Osteocyte (in vitro differentiated cells): ENCODE results near the gene CYBC1. TPM values are rescaled to one million over a fixed set of nuclear protein-coding genes. Genes with fewer than 3 reads are reported as not detected.

ENCODE experiments used
- DNase-seq: peaks from one replicate; pipeline ENCODE4 v3.0.0; 2021; ENCODE audit warnings: mixed read lengths; ENCODE audit not compliant: unreplicated experiment; ENCODE audit errors: extremely low spot score
- H3K27ac Mint-ChIP-seq: one replicate; pipeline ENCODE4 v1.8.0; 2021; ENCODE audit warnings: mild to moderate bottlenecking, mixed read lengths; ENCODE audit not compliant: unreplicated experiment
- H3K27me3 Mint-ChIP-seq: one replicate; pipeline ENCODE4 v1.8.0; 2021; ENCODE audit warnings: mixed read lengths; ENCODE audit not compliant: unreplicated experiment
- H3K36me3 Mint-ChIP-seq: one replicate; pipeline ENCODE4 v1.8.0; 2021; ENCODE audit warnings: mixed read lengths; ENCODE audit not compliant: unreplicated experiment
- H3K4me1 Mint-ChIP-seq: one replicate; pipeline ENCODE4 v1.8.0; 2021; ENCODE audit warnings: mixed read lengths; ENCODE audit not compliant: unreplicated experiment
- H3K4me3 Mint-ChIP-seq: one replicate; pipeline ENCODE4 v1.8.0; 2021; ENCODE audit warnings: mild to moderate bottlenecking, moderate library complexity, mixed read lengths; ENCODE audit not compliant: unreplicated experiment
- H3K9me3 Mint-ChIP-seq: one replicate; pipeline ENCODE4 v1.8.0; 2021; ENCODE audit warnings: mixed read lengths; ENCODE audit not compliant: unreplicated experiment
- total RNA-seq: library from RNA; stranded (reverse); gene quantifications from 2 replicates; pipeline ENCODE4 v1.2.1, GENCODE V29; 2021
- TF ChIP-seq, protein P1 (sequence below): fragments of 200-600 bp; sonication (generic); IDR thresholded peaks from 2 replicates; pipeline ENCODE4 v1.5.0; 2021; ENCODE audit warnings: antibody characterized with exemption, mild to moderate bottlenecking, moderate library complexity

The CYBC1 gene
- total RNA-seq, 1 donor from 2014 or later = 78.7 TPM

DNA sequence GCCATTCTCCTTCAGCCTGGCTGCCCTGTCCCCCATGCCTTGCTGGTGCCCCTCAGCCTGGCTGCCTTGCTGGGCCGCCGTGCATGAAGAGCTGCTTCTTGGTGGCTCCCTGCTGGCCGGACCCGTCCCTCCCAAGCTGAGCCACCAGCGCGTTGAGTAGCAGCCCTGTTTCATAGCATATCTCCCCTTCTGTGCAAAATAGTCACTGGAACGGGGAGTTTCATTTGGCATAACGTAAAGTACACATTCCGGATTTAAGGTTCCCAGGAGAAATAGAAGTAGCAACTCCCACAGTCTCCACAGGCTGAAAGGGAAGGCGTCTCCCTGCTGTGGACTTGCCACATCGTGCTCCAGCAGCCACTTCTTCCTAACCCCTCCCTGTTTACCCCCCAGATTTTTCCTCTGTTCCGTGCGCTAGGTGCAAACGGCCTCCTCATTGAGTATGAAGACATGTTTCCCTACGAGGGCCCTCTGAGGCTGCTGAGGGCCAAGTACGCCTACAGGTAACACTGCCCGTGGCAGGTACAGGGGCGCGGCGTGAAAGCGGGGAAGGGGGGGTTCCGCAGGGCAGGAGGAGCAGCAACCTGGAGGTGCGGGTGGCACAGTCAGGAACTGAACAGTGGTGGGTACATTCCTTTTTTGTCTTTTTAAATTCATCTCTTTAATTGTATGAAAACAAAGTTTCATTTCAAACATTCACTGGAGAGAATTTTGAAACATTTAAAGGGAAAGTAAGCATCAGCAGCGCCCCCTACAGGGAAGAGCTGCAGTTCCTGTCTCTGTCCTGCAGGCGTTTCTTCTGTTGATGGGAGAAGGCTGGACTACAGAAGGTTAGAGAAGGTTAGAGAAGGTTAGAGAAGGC is 26.3 kb downstream of the CYBC1 start:
- Mint-ChIP-seq H3K9me3 (no peaks in the 10 kb centered on the region), H3K4me1 (peaks cover 4% of the 10 kb centered on the region), H3K36me3 (peaks cover 13% of the 10 kb centered on the region), H3K4me3 (no peak overlapping the region), H3K27ac (no peak overlapping the region), H3K27me3 (no peaks in the 10 kb centered on the region)
- DNase-seq = no peak
- TF ChIP-seq, protein P1, sequence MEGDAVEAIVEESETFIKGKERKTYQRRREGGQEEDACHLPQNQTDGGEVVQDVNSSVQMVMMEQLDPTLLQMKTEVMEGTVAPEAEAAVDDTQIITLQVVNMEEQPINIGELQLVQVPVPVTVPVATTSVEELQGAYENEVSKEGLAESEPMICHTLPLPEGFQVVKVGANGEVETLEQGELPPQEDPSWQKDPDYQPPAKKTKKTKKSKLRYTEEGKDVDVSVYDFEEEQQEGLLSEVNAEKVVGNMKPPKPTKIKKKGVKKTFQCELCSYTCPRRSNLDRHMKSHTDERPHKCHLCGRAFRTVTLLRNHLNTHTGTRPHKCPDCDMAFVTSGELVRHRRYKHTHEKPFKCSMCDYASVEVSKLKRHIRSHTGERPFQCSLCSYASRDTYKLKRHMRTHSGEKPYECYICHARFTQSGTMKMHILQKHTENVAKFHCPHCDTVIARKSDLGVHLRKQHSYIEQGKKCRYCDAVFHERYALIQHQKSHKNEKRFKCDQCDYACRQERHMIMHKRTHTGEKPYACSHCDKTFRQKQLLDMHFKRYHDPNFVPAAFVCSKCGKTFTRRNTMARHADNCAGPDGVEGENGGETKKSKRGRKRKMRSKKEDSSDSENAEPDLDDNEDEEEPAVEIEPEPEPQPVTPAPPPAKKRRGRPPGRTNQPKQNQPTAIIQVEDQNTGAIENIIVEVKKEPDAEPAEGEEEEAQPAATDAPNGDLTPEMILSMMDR = peak; percentile 49

DNA sequence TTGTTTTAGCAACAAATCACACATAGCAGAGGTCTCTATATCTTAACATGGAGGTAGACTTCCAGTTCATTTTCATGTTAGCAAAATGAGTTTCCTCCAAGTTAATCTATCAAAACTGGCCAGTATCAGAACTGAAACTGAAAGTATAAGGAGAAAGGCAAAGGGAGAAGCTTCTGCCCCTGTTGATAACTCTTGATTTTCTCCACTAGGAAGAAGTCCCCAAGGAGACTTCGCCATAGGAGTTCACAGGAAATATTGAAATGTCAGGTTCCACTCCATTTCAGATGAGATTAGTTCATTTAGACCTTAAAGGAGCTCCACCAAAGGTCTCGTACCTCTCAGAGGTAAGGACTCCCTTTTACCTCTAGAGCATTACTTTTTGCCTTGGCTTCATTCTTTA is 31.0 kb downstream of the CYBC1 start:
- peaks cover 13% of the 10 kb centered on the region for H3K36me3 Mint-ChIP-seq
- peaks cover 18% of the 10 kb centered on the region for H3K4me1 Mint-ChIP-seq
- peak overlapping the region; percentile 80 for H3K4me3 Mint-ChIP-seq
- DNase-seq = no peak
- TF ChIP-seq, protein P1 = no peak
- no peaks in the 10 kb centered on the region for H3K9me3 Mint-ChIP-seq
- no peak overlapping the region for H3K27ac Mint-ChIP-seq
- H3K27me3 Mint-ChIP-seq = no peaks in the 10 kb centered on the region

DNA sequence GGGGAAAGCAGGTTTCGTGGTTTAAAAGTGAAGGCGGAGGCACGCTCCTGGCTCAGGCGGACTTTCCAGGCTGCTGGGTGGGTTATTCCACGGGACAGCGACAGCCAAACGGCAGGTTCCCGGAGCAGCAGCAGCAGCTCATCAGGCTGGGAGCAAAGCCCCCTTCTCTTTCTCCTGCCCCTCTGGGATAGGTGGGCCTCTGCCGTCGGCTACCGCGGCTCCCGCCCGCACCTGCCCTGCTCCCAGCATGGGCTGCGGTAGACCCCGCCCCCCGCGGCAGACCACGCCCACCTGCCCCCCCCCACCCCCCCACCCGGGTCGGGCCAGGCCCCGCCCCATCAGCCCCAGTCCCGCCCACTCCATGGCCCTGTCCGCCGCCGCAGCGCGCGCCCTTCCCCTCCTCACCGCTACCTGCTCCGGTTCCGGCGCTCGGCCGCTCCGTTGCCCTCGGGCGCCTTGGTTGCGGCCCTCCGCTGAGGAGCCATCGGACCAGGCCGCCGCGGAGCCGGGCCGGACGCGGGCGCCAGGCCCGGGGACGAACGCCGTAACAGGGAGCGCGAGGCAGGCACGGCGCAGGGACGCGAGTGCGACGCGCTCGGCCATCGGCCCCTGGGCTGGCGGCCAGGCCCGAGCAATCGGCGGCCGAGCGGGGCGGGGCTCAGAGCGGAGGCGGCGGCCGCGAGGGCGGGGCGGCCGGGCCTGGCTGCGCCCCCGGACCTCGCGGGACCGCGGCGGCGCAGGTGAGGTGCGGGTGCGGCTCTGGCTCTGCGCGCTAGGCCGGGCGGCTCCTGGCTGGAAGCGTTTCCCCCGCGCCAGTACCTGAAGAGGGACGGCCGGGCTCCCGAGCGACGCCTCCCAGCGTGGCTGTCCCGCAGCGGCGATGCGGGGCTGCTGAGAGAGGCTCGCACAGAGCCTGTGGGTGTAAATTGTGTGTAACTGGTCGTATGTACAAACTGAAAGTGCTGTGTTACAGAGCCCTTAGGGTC is 32.3 kb downstream of the CYBC1 start, which contains the start of the genes HEXD and OGFOD3:
HEXD (plus strand) TSS at position 347 of the 986 bp plus-strand sequence. CDS start 1,453 bp downstream, outside the sequence.
OGFOD3 (minus strand) TSS at position 586 of the 986 bp plus-strand sequence; CDS start at position 485, 101 bp downstream.
- H3K36me3 Mint-ChIP-seq = peaks cover 13% of the 10 kb centered on the region
- DNase-seq = peak; percentile 94
- H3K9me3 Mint-ChIP-seq = no peaks in the 10 kb centered on the region
- TF ChIP-seq, protein P1 = no peak
- H3K4me3 Mint-ChIP-seq = peak within 1 kb of the TSS; percentile 80
- H3K27me3 Mint-ChIP-seq = no peaks in the 10 kb centered on the region
- peaks cover 21% of the 10 kb centered on the region for H3K4me1 Mint-ChIP-seq
- H3K27ac Mint-ChIP-seq = peak within 1 kb of the TSS; percentile 41

DNA sequence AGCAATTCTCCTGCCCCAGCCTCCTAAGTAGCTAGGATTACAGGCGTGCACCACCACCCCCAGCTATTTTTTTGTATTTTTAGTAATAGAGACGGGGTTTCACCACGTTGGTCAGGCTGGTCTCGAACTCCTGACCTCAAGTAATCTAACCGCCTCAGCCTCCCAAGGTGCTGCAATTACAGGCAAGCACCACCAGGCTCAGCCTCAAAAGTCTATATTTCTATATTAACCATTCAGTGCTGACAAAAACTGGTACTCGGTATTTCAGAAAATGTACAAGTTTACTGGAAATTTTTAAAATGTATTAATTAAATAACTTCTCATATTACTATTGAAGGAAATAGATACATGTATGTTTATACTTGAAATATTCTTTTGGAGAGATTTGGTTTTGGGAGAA is 33.8 kb downstream of the CYBC1 start:
- Mint-ChIP-seq H3K27ac (no peak overlapping the region), H3K4me3 (no peak overlapping the region), H3K9me3 (no peaks in the 10 kb centered on the region), H3K4me1 (peaks cover 21% of the 10 kb centered on the region), H3K36me3 (peaks cover 7% of the 10 kb centered on the region), H3K27me3 (no peaks in the 10 kb centered on the region)
- TF ChIP-seq, protein P1 = no peak
- no peak for DNase-seq
